ENCODE results near the gene DNAH10. TPM values are rescaled to one million over a fixed set of nuclear protein-coding genes. Genes with fewer than 3 reads are reported as not detected.

Gene DNAH10
- total RNA-seq, 2 donors from 2014 or later, result 0.15 to 0.39 TPM

DNA sequence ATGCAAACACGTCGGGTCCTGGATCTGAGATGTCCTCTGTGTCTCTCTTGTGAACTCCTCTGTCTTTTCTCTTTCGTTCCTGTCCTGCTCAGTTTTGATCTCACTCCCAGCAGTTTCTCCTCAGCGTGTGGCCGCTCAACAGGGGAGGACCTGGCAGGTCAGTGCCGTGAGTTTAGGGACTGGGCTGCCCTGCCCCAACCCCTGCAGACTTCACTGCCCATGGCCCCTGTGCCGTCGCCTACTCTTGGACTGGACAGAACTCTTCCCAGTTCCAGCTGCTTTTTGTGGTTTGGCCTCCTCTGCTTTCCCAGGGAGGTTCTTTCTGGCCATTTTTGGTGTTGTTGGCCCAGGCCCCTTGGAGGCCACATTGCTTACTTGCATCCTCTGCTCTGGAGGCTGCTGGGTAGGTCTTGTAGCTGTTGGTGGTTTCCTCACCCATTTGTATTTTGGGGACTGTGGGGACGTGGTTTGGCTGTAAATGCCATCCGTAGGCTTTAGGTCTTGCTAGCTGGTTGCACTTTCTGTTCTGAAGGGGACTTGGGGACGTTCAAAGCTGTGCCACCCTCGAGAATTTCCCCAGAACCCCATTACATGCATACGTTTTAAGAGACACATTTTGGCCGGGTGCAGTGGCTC is 20.0 kb upstream of the DNAH10 start:
- no peak for DNase-seq
- no peak for ATAC-seq
- intact Hi-C loops (cut with DNase I, micrococcal nuclease), result no loop called here

DNA sequence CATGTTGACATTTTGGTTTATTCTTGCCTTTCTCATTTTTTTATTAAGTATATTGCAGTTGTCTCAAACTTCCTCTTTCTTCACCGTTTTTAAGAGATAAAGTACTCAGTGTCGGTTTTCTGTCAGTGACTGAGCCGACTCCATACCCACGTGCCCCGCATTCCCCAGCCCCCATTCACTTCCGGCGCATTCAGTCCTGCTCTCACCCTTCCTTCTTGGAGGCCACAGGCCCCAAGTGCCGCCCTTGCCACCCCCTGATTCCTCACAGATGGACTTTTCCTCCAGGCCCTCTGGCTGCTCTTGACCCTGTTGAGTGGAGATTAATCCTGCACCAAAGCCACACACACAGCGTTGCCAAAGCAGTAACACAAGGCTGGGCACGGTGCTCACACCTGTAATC is 19.1 kb upstream of the DNAH10 start:
- ATAC-seq (no peak), DNase-seq (no peak)
- intact Hi-C loops (cut with DNase I, micrococcal nuclease), result no loop called here

DNA sequence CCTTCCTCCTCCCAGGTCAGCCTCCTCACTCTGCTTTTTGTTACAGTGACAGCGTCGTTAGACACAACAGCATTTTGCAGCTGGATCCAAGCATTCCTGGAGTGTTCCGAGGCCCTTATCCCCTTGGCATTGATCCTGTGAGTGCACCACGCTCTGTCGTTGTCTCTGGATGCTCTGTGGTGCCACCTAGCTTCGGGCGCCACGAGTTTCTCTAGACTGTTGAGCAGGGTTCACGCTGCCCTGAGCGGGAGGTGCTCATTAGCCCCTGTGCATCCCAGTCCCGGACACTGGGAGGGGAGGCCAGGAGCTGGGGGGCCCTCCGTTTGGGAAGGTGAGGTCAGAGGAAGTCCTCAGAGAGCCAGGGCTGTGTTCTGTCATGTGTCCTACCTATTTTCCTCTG is 17.3 kb upstream of the DNAH10 start:
- intact Hi-C loops (cut with DNase I, micrococcal nuclease), result no loop called here

DNA sequence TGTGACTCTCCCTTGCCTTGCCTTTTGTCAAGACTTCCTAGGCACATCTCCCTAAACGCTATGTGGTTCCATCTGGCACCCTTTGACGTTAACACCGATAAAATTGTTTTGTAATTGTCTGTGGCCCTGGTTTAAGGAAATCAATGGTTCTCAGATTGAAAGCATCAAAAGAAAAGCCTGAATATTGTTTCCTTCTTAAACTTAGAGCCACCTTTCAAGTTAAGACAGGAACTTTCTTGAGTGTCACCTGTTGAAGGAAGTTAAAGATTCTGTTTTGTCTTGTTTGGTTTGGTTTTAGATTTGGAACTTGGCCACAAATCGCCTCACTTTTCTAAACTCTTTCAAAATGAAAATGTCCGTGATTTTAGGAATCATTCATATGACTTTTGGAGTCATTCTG is 14.8 kb upstream of the DNAH10 start:
- DNase-seq, result no peak
- intact Hi-C loops (cut with DNase I, micrococcal nuclease), result no loop called here
- no peak for ATAC-seq

More for the DNA sequence above, 17.3 kb upstream of the DNAH10 start:
- DNase-seq (peak in 1 of 2 donors; percentile 13), ATAC-seq (no peak)

DNA sequence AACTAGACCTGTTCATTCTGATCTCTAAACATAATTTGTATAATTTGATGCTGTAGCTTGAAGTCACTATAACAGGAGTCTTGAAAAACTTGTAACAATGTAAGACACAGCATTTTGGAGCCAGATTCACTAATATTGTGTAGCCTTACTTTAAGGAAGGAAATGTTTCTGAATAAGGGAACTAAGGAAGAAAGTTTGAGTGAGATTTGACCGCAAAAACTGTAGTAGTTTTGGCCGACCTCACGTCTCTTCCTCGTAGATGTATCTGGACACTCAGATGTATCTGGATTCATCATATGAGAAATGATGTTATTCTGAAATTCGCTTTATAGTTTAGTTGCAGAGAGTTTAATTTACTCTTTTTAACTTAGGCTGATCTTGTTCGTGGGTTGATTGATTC is 13.9 kb upstream of the DNAH10 start:
- intact Hi-C loops (cut with DNase I, micrococcal nuclease), result no loop called here
- ATAC-seq (no peak), DNase-seq (no peak)

DNA sequence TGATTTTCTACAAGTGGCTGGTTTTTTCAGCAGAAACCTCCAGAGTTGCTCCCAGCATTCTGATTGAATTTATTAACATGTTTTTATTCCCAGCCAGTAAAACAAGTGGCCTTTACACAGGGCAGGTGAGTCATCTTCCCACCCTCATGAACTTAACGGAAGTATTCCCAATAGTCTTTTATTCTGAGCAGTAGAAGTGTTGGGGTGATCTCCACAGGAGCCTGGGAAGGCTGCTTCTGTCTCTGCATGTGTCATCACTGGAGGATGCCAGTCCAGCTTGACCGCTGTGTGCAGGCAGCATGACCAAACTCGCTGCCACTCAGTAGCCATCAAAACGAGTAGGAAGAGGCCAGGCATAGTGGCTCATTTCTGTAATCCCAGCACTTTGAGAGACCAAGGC is 13.4 kb upstream of the DNAH10 start:
- intact Hi-C loops (cut with DNase I, micrococcal nuclease), result no loop called here
- DNase-seq, result no peak
- ATAC-seq, result no peak

DNA sequence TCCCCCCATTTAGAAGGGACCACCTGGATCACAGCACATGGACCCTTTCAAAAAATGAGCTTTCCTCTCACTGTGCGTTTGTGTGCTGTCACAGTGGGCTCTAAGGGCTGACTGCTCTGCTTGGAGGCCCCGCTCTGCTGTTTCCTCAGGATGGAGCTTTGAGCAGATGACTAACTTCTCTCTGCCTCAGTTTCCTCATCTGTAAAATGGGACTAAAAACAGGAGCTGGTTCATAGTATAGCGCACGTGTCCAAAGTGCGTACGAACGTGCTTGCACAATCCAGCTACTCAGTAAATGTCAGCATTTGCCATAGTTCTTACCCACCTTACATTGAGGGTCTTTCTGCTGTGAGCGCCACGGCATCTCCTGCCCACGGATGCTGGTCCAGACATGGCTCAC is 12.7 kb upstream of the DNAH10 start:
- intact Hi-C loops (cut with DNase I, micrococcal nuclease), result no loop called here
- ATAC-seq, result no peak
- no peak for DNase-seq

DNA sequence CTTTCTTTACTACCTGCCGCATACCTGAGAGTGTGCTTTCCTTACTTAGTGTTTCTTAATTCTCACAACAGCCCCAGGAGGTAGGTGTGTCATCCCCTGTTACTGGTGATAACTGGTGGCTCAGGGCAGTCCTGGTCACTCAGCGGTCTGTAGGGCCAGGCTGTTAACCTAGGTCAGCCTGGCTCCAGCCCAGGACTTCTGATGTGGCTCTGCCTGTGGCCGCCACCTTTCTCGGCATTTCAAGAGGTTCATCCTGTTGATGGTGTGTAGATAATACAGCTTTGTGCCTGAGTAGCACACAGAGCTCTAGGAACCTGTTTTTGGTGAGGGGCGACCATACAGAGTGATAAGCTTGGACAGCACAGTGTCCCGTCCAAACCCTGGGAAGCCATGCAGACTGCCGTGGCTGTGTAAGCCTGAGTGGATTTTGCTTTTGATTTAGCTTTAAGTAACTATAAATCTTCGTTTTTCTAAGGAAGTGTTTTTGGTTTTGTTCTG is 11.9 kb upstream of the DNAH10 start:
- intact Hi-C loops (cut with DNase I, micrococcal nuclease), result no loop called here
- no peak for ATAC-seq
- no peak for DNase-seq

DNA sequence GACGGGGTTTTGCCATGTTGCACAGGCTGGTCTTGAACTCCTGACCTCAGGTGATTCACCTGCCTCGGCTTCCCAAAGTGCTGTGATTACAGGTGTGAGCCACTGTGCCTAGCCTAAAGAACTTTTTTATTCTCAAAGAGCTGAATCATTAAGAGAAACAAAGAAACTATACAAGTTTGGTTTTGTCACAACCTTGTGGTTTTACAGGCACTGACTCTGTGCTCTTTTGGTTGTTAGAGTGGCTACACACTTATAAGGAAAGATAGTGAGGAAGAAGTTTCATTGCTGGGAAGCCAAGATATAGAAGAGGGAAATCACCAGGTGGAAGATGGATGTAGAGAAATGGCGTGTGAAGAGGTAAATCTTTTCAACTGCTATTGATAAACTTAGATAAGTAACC is 10.1 kb upstream of the DNAH10 start:
- ATAC-seq (no peak), DNase-seq (no peak)
- intact Hi-C loops (cut with DNase I, micrococcal nuclease), result no loop called here

DNA sequence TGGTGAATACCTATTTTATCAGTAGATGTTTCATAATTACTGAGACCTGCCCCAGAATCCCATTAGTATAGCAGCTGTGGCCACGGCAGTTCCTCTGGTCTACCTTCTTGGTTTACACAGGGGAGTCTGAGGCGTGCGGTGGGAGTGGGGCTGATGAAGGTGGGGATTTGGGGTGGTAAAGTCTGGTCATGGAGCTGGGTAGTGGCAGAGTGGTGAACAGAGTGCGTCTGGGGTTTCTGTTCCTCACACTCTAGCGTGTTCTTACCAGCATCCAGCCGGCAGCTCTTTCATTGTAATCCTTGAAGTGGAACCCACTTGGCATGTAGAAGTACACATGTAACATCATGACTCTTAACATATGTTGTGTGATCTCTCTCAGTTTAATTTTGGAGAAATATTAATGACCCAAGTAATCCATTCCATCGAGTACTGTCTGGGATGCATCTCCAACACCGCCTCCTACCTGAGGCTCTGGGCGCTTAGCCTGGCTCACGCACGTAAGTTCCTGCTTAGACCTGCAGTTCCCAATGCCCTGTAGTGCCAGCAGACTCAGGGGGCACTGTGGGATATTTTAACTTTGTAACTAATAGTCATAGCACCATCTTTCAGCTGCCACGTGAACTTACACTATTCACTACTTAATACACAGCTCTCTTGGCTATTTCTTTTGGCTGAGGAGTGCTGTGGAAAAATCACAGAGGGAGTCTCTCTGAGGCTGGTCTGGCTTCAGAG is 7.9 kb upstream of the DNAH10 start:
- intact Hi-C loops (cut with DNase I, micrococcal nuclease), result no loop called here
- ATAC-seq, result no peak
- DNase-seq, result no peak

DNA sequence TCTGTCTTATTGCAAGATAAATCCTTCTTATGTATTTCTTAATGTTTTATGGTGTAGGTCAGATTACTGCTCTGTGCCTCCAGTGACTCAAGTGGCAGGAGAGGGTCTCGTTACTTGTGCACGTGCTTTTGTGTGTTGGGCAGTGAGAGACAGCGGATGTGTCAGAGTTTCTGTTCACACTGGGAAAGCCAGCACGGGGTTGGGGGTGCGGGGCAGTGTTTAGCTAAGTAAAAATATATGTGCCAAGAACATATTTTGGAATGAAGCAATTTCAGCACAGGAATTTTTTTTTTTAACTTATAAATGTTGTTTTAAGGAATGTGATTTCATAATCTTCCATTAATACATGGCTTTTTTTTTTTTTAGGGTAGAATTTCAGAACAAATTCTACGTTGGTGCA is 4.5 kb upstream of the DNAH10 start:
- intact Hi-C loops (cut with DNase I, micrococcal nuclease), result no loop called here
- no peak for DNase-seq
- no peak for ATAC-seq

DNA sequence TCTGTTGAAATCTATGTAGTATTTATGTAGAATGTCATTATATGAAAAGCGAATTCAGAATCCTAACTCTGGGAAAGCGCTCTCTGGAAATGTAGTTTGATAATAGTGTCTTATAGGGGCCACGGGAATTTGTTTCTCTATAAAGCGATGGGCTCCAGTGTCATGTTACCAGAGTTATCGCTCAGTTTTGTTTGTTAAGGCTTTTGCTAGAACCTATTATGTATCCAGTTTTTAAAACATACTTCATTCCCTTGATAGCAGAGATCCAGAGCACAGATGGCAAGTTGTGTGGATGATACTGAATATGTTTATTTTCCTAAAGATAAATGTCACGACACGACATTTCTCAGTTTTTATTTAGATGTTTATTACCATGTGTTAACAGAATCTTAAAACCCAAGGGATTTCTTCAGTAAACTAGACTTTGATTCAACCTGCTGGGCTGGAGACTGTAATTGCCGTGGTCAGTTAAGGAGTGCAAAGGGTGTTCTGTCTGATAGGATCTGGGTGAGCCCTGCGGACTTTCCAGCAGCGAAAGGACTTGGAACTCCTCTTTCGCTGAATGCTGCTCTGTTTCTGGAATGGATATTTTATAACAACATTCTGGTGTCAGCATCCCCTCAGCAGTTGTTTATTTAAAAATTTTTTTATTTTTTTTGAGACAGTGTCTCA is 1.7 kb upstream of the DNAH10 start:
- DNase-seq (no peak), ATAC-seq (no peak)
- intact Hi-C loops (cut with DNase I, micrococcal nuclease), result no loop called here

DNA sequence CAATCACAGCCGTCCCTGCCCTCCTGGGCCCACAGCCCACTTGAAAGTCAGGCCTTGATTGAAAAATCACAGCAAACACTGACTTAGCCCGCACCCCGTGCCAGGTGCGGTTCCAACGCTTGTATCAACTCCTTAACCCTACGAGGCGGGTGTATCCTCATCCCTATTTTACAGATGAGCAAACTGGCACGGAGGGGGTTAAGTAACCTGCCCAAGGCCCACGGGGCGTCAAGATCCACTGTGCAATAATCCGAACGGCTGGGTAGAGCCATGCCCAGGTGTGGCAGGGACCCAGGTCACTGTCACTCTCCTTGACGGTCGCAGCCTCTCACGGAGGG is 583 bp downstream of the DNAH10 start:
- peak in 1 of 2 donors; percentile 14 for DNase-seq
- intact Hi-C loops (cut with DNase I, micrococcal nuclease), result no loop called here
- ATAC-seq, result peak; percentile 22

DNA sequence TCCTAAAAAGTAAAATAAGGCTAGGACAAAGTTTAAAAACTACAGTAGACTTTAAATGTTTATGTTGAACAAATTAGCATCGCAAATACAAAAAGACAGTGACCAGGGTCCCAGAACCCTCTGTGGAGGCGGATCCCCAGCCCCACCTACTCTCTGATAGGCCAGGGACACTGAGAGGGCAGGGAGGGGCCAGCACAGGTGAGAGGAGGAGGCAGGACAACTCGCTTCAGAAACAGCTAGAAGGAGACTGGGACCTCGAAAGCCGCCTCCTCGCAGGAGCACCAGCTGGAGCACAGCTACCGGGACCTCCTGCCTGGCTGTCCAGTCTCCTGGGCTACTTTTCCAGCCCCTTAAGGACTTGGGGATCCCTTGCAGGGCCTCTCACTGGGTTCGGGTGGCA is 992 bp downstream of the DNAH10 start:
- peak; percentile 44 to 45 for DNase-seq
- intact Hi-C loops (cut with DNase I, micrococcal nuclease), result no loop called here
- ATAC-seq, result peak; percentile 80

DNA sequence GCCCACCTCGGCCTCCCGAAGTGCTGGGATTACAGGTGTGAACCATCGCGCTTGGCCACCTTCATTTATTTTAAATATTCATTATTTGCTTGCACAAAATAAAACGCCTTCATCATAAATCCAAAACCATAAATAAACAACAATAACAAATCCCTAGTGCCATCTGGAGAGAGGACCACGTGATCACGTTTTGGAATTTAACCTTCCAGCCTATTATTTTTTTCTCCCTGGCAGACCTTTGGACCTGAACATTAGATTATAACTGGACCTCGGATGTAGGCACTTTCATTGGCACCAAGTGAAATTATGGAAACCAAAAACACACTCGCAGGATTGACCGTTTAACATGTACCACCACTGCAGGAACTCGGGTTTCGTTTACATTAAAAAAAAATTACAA is 2.0 kb downstream of the DNAH10 start:
- intact Hi-C loops (cut with DNase I, micrococcal nuclease), result no loop called here
- ATAC-seq (no peak), DNase-seq (no peak)

DNA sequence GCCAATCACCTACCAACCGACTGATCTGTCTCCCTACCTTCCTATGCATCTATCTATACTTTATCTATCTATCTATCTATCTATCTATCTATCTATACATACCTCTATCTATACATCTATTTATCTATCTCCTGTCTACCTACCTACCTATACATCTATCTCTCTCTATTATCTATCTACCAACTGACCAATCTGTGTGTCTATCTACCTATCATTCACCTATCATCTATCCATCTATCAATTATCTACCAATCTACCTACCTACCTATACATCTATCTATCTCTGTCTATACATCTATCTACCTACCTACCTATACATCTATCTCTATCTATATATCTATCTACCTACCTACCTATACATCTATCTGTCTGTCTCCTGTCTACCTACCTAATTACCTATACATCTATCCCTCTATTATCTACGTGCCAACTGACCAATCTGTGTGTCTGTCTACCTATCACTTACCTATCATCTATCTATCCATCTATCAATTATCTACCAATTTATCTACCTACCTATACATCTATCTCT is 3.5 kb downstream of the DNAH10 start:
- intact Hi-C loops (cut with DNase I, micrococcal nuclease), result no loop called here
- no peak for ATAC-seq

DNA sequence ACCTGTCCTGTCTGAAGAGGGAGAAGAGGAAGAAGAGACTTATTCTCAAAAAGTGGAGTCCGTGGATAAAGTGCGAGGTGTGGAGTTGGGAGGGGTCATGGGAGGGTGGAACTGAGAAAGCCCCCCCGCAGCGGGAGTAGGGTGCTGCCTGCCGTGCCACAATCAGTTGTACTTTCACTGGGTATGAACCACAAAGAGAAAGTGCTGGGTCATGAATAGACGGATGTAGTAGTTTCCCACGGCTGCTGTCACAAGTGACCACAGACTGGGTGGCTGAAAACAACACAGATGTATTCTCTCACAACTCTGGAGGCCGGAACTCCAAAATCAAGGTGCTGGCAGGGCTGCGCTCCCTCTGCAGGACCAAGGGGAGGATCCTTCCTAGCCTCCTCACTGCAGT is 5.5 kb downstream of the DNAH10 start:
- DNase-seq (no peak), ATAC-seq (no peak)
- intact Hi-C loops (cut with DNase I, micrococcal nuclease), result no loop called here

More for the DNA sequence above, 3.5 kb downstream of the DNAH10 start:
- no peak for DNase-seq

DNA sequence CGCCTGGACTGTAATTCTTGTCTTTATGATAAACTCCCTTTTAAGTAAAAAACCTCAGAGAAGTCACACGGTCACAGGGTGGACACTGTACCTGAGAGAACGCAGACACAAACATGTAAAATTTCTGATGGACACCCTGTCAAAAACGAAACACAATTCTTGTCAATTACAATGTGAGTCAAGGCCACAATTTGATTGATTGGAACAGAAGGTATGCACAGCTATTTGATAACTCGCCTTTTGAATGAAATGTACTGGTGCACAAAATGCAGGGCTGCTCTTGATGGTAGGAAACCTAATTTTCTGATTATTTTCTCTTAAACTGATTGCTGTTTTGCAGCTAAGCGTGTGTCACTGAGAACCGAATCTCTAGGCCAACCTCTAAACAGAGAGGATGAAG is 9.2 kb downstream of the DNAH10 start:
- intact Hi-C loops (cut with DNase I, micrococcal nuclease), result no loop called here
- no peak for DNase-seq
- ATAC-seq, result no peak

DNA sequence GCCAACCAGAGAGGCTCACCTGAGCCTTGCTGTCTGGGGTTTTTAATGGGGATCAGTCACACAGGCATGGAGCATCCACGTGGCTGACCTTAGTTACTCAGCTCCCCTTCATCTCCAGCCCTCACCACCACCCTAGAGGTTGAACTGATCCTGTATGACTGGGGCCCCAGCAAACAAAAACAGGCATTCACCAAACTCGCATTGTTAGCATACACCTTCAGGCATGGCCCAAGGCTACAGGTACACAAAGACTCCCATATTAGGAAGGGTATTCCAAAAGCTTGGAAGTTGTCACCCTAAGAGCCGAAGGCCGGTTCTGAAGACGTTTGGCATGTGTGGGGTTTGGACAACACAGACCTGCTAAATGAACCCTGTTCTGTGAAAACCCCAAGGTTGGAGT is 10.0 kb downstream of the DNAH10 start:
- DNase-seq (no peak), ATAC-seq (no peak)
- intact Hi-C loops (cut with DNase I, micrococcal nuclease), result no loop called here

DNA sequence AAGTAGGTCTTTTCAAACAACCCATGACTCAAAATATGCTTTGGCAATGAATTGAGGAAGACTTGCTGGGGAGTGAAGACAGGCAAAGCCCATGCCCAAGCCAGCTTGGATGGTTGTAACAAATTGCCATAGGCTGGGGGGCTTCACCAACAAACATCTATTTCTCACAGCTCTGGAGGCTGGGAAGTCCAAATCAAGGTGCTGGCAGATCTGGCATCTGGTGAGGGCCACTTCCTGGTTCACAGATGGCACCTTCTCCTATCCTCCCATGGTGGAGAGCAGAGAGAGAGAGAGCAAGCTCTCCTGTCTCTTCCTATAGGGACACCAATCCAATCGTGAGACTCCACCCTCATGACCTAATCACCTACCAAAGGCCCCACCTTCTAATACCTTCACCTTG is 11.3 kb downstream of the DNAH10 start:
- DNase-seq (no peak), ATAC-seq (no peak)
- intact Hi-C loops (cut with DNase I, micrococcal nuclease), result no loop called here

Measured in left colon (tissue), 2 donors.